ENCODE data around the gene AP1AR.

Gene AP1AR

GRCh38 chr4:112185740-112186670 lies 45.6 kb upstream of the AP1AR start:
- H2AK5ac ChIP-seq (ENCODE audit: low read length) = no peak overlapping the region
- H3K4ac ChIP-seq (ENCODE audit: low read depth, low read length) = no peak overlapping the region
- no CpG with 5 or more reads among the region's 8 CpGs for WGBS (ENCODE audit: extremely low coverage, insufficient coverage, low lambda C conversion rate)
- DNase-seq = peak; percentile 44
- H4K5ac ChIP-seq (ENCODE audit: low read length) = no peak overlapping the region
- no peak overlapping the region for H2BK120ac ChIP-seq (ENCODE audit: low read depth, low read length)
- no peak overlapping the region for H3K4me2 ChIP-seq (ENCODE audit: low read length)
- H3K4me3 ChIP-seq (ENCODE audit: low read length) = no peak overlapping the region
- H3K9ac ChIP-seq (ENCODE audit: low read length) = no peak overlapping the region
- no peaks in the 10 kb centered on the region for H3K27me3 ChIP-seq (ENCODE audit: insufficient read depth, low read length, poor library complexity)
- no peak overlapping the region for H2BK5ac ChIP-seq (ENCODE audit: low read length)
- H3K79me1 ChIP-seq (ENCODE audit: low read length) = no peaks in the 10 kb centered on the region
- no peaks in the 10 kb centered on the region for H3K79me2 ChIP-seq (ENCODE audit: control insufficient read depth, insufficient read depth, low read length)
- H3K18ac ChIP-seq (ENCODE audit: low read length) = no peak overlapping the region
- H3K56ac ChIP-seq (ENCODE audit: low read length) = no peak overlapping the region
- H3K27ac ChIP-seq (ENCODE audit: low read depth, low read length) = no peak overlapping the region
- no peak overlapping the region for H3K23ac ChIP-seq (ENCODE audit: low read length)
- no peaks in the 10 kb centered on the region for H3K36me3 ChIP-seq (ENCODE audit: control insufficient read depth, insufficient read depth, low read length)
- H4K8ac ChIP-seq (ENCODE audit: low read depth, low read length) = no peak overlapping the region
- no peaks in the 10 kb centered on the region for H3K4me1 ChIP-seq (ENCODE audit: control insufficient read depth, low read depth, low read length)
- no peak overlapping the region for H2BK15ac ChIP-seq (replicated peaks; ENCODE audit: low read depth)

- DNase-seq = peak; percentile 9
- no peaks in the 10 kb centered on the region for H3K79me1 ChIP-seq (ENCODE audit: low read length)
- H4K5ac ChIP-seq (ENCODE audit: low read length) = no peak overlapping the region
- no peak overlapping the region for H3K9ac ChIP-seq (ENCODE audit: low read length)
- H2BK15ac ChIP-seq (replicated peaks; ENCODE audit: low read depth) = no peak overlapping the region
- no peaks in the 10 kb centered on the region for H3K79me2 ChIP-seq (ENCODE audit: control insufficient read depth, insufficient read depth, low read length)
- H3K23ac ChIP-seq (ENCODE audit: low read length) = no peak overlapping the region
- no peaks in the 10 kb centered on the region for H3K36me3 ChIP-seq (ENCODE audit: control insufficient read depth, insufficient read depth, low read length)
- H3K4me2 ChIP-seq (ENCODE audit: low read length) = no peak overlapping the region
- no peak overlapping the region for H3K4ac ChIP-seq (ENCODE audit: low read depth, low read length)
- no CpG with 5 or more reads among the region's 2 CpGs for WGBS (ENCODE audit: extremely low coverage, insufficient coverage, low lambda C conversion rate)
- H2BK120ac ChIP-seq (ENCODE audit: low read depth, low read length) = no peak overlapping the region
- H3K56ac ChIP-seq (ENCODE audit: low read length) = no peak overlapping the region
- no peak overlapping the region for H2BK5ac ChIP-seq (ENCODE audit: low read length)
- no peak overlapping the region for H3K27ac ChIP-seq (ENCODE audit: low read depth, low read length)
- H3K4me3 ChIP-seq (ENCODE audit: low read length) = no peak overlapping the region
- H2AK5ac ChIP-seq (ENCODE audit: low read length) = no peak overlapping the region
- no peak overlapping the region for H4K8ac ChIP-seq (ENCODE audit: low read depth, low read length)
- no peak overlapping the region for H3K18ac ChIP-seq (ENCODE audit: low read length)
- no peaks in the 10 kb centered on the region for H3K4me1 ChIP-seq (ENCODE audit: control insufficient read depth, low read depth, low read length)
- no peaks in the 10 kb centered on the region for H3K27me3 ChIP-seq (ENCODE audit: insufficient read depth, low read length, poor library complexity)
Measured at GRCh38 chr4:112189754-112190153, 41.8 kb upstream of the AP1AR start.

- Histone ChIP-seq H4K8ac (ENCODE audit: low read depth, low read length) (no peak overlapping the region), H4K5ac (ENCODE audit: low read length) (no peak overlapping the region), H3K4me2 (ENCODE audit: low read length) (no peak overlapping the region), H3K56ac (ENCODE audit: low read length) (no peak overlapping the region), H3K27ac (ENCODE audit: low read depth, low read length) (no peak overlapping the region), H2BK15ac (replicated peaks; ENCODE audit: low read depth) (no peak overlapping the region), H3K36me3 (ENCODE audit: control insufficient read depth, insufficient read depth, low read length) (no peaks in the 10 kb centered on the region), H3K4ac (ENCODE audit: low read depth, low read length) (no peak overlapping the region), H3K27me3 (ENCODE audit: insufficient read depth, low read length, poor library complexity) (no peaks in the 10 kb centered on the region), H2BK120ac (ENCODE audit: low read depth, low read length) (no peak overlapping the region), H3K18ac (ENCODE audit: low read length) (no peak overlapping the region), H3K79me1 (ENCODE audit: low read length) (no peaks in the 10 kb centered on the region), H2AK5ac (ENCODE audit: low read length) (no peak overlapping the region), H3K9ac (ENCODE audit: low read length) (no peak overlapping the region), H3K4me1 (ENCODE audit: control insufficient read depth, low read depth, low read length) (no peaks in the 10 kb centered on the region), H3K23ac (ENCODE audit: low read length) (no peak overlapping the region), H3K79me2 (ENCODE audit: control insufficient read depth, insufficient read depth, low read length) (no peaks in the 10 kb centered on the region), H2BK5ac (ENCODE audit: low read length) (no peak overlapping the region), H3K4me3 (ENCODE audit: low read length) (no peak overlapping the region)
- no CpG with 5 or more reads among the region's 8 CpGs for WGBS (ENCODE audit: extremely low coverage, insufficient coverage, low lambda C conversion rate)
- no peak for DNase-seq
Measured at GRCh38 chr4:112190684-112191083, 40.9 kb upstream of the AP1AR start.

DNA sequence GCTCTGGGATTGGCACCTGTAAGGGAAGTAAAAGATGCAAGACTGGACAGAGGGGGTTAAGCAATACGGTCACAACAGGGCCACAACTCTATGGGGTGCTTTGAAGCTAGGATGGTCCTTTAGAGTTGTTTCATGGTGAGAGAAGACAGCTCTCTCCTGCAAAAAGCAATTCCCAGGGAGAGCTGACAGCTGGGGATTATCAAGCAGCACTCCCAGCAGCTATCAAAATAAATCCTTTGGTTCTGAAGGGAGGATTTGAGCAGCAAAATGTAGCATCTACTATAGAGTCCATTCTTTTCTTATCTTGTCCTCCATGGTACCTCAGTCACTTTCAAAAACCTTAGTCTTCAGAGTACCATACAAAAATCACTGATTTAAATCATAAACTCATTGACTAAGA lies 35.1 kb upstream of the AP1AR start:
- H3K4me1 ChIP-seq (ENCODE audit: control insufficient read depth, low read depth, low read length) = no peaks in the 10 kb centered on the region
- H3K56ac ChIP-seq (ENCODE audit: low read length) = no peak overlapping the region
- H3K4me3 ChIP-seq (ENCODE audit: low read length) = no peak overlapping the region
- H2BK5ac ChIP-seq (ENCODE audit: low read length) = no peak overlapping the region
- no peaks in the 10 kb centered on the region for H3K27me3 ChIP-seq (ENCODE audit: insufficient read depth, low read length, poor library complexity)
- DNase-seq = no peak
- H4K5ac ChIP-seq (ENCODE audit: low read length) = no peak overlapping the region
- no CpG with 5 or more reads among the region's 1 CpG for WGBS (ENCODE audit: extremely low coverage, insufficient coverage, low lambda C conversion rate)
- no peak overlapping the region for H2BK120ac ChIP-seq (ENCODE audit: low read depth, low read length)
- no peak overlapping the region for H3K4me2 ChIP-seq (ENCODE audit: low read length)
- H2BK15ac ChIP-seq (replicated peaks; ENCODE audit: low read depth) = no peak overlapping the region
- H3K4ac ChIP-seq (ENCODE audit: low read depth, low read length) = no peak overlapping the region
- H3K18ac ChIP-seq (ENCODE audit: low read length) = no peak overlapping the region
- H3K79me2 ChIP-seq (ENCODE audit: control insufficient read depth, insufficient read depth, low read length) = no peaks in the 10 kb centered on the region
- H4K8ac ChIP-seq (ENCODE audit: low read depth, low read length) = no peak overlapping the region
- no peak overlapping the region for H3K23ac ChIP-seq (ENCODE audit: low read length)
- no peaks in the 10 kb centered on the region for H3K36me3 ChIP-seq (ENCODE audit: control insufficient read depth, insufficient read depth, low read length)
- no peak overlapping the region for H3K9ac ChIP-seq (ENCODE audit: low read length)
- no peak overlapping the region for H3K27ac ChIP-seq (ENCODE audit: low read depth, low read length)
- H2AK5ac ChIP-seq (ENCODE audit: low read length) = no peak overlapping the region
- no peaks in the 10 kb centered on the region for H3K79me1 ChIP-seq (ENCODE audit: low read length)

DNA sequence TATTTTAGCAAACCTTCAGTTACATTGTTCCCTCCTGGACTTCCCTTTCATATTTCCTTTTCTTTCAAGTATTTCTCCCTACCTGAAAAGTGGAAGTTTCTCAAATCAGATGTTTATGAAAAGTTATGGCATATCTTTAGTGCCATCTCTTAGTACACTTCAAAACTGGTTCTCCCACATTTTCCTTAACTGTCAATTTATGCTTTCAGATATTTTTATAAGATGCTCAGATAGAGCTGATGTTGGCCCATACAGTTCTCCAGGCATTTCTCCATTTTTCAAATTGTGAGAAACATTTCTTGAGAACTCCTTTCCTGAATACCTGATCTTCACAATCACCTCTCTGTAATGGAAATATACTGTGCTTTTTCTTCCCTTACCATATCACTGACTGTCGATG lies 32.5 kb upstream of the AP1AR start:
- no peak for DNase-seq
- no peak overlapping the region for H3K56ac ChIP-seq (ENCODE audit: low read length)
- no peak overlapping the region for H2AK5ac ChIP-seq (ENCODE audit: low read length)
- no peak overlapping the region for H2BK120ac ChIP-seq (ENCODE audit: low read depth, low read length)
- no peaks in the 10 kb centered on the region for H3K79me1 ChIP-seq (ENCODE audit: low read length)
- H3K4me1 ChIP-seq (ENCODE audit: control insufficient read depth, low read depth, low read length) = no peaks in the 10 kb centered on the region
- H3K36me3 ChIP-seq (ENCODE audit: control insufficient read depth, insufficient read depth, low read length) = no peaks in the 10 kb centered on the region
- H3K79me2 ChIP-seq (ENCODE audit: control insufficient read depth, insufficient read depth, low read length) = no peaks in the 10 kb centered on the region
- H3K27me3 ChIP-seq (ENCODE audit: insufficient read depth, low read length, poor library complexity) = no peaks in the 10 kb centered on the region
- no peak overlapping the region for H3K4me3 ChIP-seq (ENCODE audit: low read length)
- H3K4me2 ChIP-seq (ENCODE audit: low read length) = no peak overlapping the region
- H3K23ac ChIP-seq (ENCODE audit: low read length) = no peak overlapping the region
- H4K5ac ChIP-seq (ENCODE audit: low read length) = no peak overlapping the region
- H3K9ac ChIP-seq (ENCODE audit: low read length) = no peak overlapping the region
- no peak overlapping the region for H4K8ac ChIP-seq (ENCODE audit: low read depth, low read length)
- no peak overlapping the region for H3K27ac ChIP-seq (ENCODE audit: low read depth, low read length)
- no CpG with 5 or more reads among the region's 1 CpG for WGBS (ENCODE audit: extremely low coverage, insufficient coverage, low lambda C conversion rate)
- H3K4ac ChIP-seq (ENCODE audit: low read depth, low read length) = no peak overlapping the region
- H2BK5ac ChIP-seq (ENCODE audit: low read length) = no peak overlapping the region
- H2BK15ac ChIP-seq (replicated peaks; ENCODE audit: low read depth) = no peak overlapping the region
- no peak overlapping the region for H3K18ac ChIP-seq (ENCODE audit: low read length)
